Measurements from ENCODE around the gene RIPPLY2.

DNA sequence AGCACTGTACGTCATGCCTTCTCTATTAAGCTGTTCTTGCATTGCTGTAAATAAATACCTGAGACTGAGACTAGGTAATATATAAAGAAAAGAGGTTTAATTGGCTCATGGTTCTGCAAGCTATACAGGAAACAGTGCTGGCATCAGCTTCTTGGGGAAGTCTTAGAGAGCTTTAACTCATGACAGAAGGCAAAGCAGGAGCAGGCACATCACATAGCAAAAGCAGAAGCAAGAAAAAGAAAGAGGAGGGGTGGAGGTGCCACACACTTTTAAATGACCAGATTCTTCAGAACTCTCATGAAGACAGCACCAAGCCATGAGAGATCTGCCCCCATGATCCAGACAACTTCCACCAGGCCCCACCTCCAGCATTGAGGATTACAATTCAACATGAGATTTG is 36.5 kb downstream of the RIPPLY2 start:
- TF ChIP-seq, protein P1, sequence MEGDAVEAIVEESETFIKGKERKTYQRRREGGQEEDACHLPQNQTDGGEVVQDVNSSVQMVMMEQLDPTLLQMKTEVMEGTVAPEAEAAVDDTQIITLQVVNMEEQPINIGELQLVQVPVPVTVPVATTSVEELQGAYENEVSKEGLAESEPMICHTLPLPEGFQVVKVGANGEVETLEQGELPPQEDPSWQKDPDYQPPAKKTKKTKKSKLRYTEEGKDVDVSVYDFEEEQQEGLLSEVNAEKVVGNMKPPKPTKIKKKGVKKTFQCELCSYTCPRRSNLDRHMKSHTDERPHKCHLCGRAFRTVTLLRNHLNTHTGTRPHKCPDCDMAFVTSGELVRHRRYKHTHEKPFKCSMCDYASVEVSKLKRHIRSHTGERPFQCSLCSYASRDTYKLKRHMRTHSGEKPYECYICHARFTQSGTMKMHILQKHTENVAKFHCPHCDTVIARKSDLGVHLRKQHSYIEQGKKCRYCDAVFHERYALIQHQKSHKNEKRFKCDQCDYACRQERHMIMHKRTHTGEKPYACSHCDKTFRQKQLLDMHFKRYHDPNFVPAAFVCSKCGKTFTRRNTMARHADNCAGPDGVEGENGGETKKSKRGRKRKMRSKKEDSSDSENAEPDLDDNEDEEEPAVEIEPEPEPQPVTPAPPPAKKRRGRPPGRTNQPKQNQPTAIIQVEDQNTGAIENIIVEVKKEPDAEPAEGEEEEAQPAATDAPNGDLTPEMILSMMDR (conservative IDR thresholded peaks at IDR 0.05; ENCODE audit: low read depth, low read length), result no peak
- TF ChIP-seq POLR2A (IDR thresholded peaks at IDR 0.05; ENCODE audit: low read depth, low read length), result no peak
- TF ChIP-seq MAZ (IDR thresholded peaks at IDR 0.05; ENCODE audit: borderline replicate concordance, low read depth, low read length), result no peak
- no peak for TF ChIP-seq RCOR1 (IDR thresholded peaks at IDR 0.05; ENCODE audit: insufficient replicate concordance, low read length)
- no peak for TF ChIP-seq RFX5 (IDR thresholded peaks at IDR 0.05; ENCODE audit: low read depth, low read length)
- TF ChIP-seq, protein P2, sequence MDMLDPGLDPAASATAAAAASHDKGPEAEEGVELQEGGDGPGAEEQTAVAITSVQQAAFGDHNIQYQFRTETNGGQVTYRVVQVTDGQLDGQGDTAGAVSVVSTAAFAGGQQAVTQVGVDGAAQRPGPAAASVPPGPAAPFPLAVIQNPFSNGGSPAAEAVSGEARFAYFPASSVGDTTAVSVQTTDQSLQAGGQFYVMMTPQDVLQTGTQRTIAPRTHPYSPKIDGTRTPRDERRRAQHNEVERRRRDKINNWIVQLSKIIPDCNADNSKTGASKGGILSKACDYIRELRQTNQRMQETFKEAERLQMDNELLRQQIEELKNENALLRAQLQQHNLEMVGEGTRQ (IDR thresholded peaks at IDR 0.05; ENCODE audit: low read depth, low read length), result no peak
